Mucosa of stomach (tissue), 1 donor: ENCODE measurements around the gene LARGE1.

Source experiments
- H3K27me3 ChIP-seq: one replicate; pipeline ENCODE4 v1.7.0; 2013; ENCODE audit warnings: mild to moderate bottlenecking, low read length; ENCODE audit not compliant: control insufficient read depth, insufficient read depth
- H3K36me3 ChIP-seq: one replicate; pipeline ENCODE4 v1.7.0; 2013; ENCODE audit warnings: low read length; ENCODE audit not compliant: control insufficient read depth, insufficient read depth
- H3K4me1 ChIP-seq: one replicate; pipeline ENCODE4 v1.7.0; 2013; ENCODE audit warnings: mild to moderate bottlenecking, low read length; ENCODE audit not compliant: control insufficient read depth, insufficient read depth
- H3K4me3 ChIP-seq: one replicate; pipeline ENCODE4 v1.7.0; 2013; ENCODE audit warnings: low read length
- H3K9ac ChIP-seq: one replicate; pipeline ENCODE4 v1.7.0; 2013; ENCODE audit warnings: mild to moderate bottlenecking, low read length, moderate library complexity
- H3K9me3 ChIP-seq: one replicate; pipeline ENCODE4 v1.7.0; 2013; ENCODE audit warnings: mild to moderate bottlenecking, low read length, moderate library complexity; ENCODE audit not compliant: control insufficient read depth
- donor health status: Pancreatic carcinoma.

The LARGE1 gene

GRCh38 chr22:33776491-33776890, 143.8 kb downstream of the LARGE1 start:
- H3K4me3 ChIP-seq = no peak overlapping the region
- no peak overlapping the region for H3K9ac ChIP-seq
- no peaks in the 10 kb centered on the region for H3K27me3 ChIP-seq
- H3K4me1 ChIP-seq = peaks cover 32% of the 10 kb centered on the region
- no peaks in the 10 kb centered on the region for H3K36me3 ChIP-seq
- no peaks in the 10 kb centered on the region for H3K9me3 ChIP-seq

- Histone ChIP-seq H3K9me3 (no peaks in the 10 kb centered on the region), H3K27me3 (no peaks in the 10 kb centered on the region), H3K9ac (no peak overlapping the region), H3K4me3 (no peak overlapping the region), H3K4me1 (peaks cover 16% of the 10 kb centered on the region), H3K36me3 (no peaks in the 10 kb centered on the region)
These were observed 145.5 kb downstream of the LARGE1 start for GRCh38 chr22:33774781-33775180.

- no peak overlapping the region for H3K9ac ChIP-seq
- no peaks in the 10 kb centered on the region for H3K9me3 ChIP-seq
- no peaks in the 10 kb centered on the region for H3K4me1 ChIP-seq
These were observed 147.5 kb downstream of the LARGE1 start for GRCh38 chr22:33772745-33773144.

GRCh38 chr22:33771136-33771535, 149.1 kb downstream of the LARGE1 start:
- Histone ChIP-seq H3K4me1 (no peaks in the 10 kb centered on the region), H3K9ac (no peak overlapping the region), H3K4me3 (no peak overlapping the region), H3K27me3 (no peaks in the 10 kb centered on the region), H3K36me3 (no peaks in the 10 kb centered on the region), H3K9me3 (no peaks in the 10 kb centered on the region)

More at GRCh38 chr22:33772745-33773144, 147.5 kb downstream of the LARGE1 start:
- Histone ChIP-seq H3K36me3 (no peaks in the 10 kb centered on the region), H3K4me3 (no peak overlapping the region), H3K27me3 (no peaks in the 10 kb centered on the region)

- H3K9me3 ChIP-seq = no peaks in the 10 kb centered on the region
- no peak overlapping the region for H3K4me3 ChIP-seq
- no peaks in the 10 kb centered on the region for H3K27me3 ChIP-seq
- no peaks in the 10 kb centered on the region for H3K4me1 ChIP-seq
- no peak overlapping the region for H3K9ac ChIP-seq
- H3K36me3 ChIP-seq = no peaks in the 10 kb centered on the region
These were observed 149.6 kb downstream of the LARGE1 start for GRCh38 chr22:33770723-33771122.

- H3K27me3 ChIP-seq = no peaks in the 10 kb centered on the region
- no peaks in the 10 kb centered on the region for H3K4me1 ChIP-seq
- H3K9ac ChIP-seq = no peak overlapping the region
- H3K9me3 ChIP-seq = no peaks in the 10 kb centered on the region
- no peaks in the 10 kb centered on the region for H3K36me3 ChIP-seq
- no peak overlapping the region for H3K4me3 ChIP-seq
These were observed 154.2 kb downstream of the LARGE1 start for GRCh38 chr22:33766091-33766490.

GRCh38 chr22:33758961-33759360, 161.3 kb downstream of the LARGE1 start:
- no peaks in the 10 kb centered on the region for H3K9me3 ChIP-seq
- no peak overlapping the region for H3K4me3 ChIP-seq
- no peak overlapping the region for H3K9ac ChIP-seq
- H3K4me1 ChIP-seq = no peaks in the 10 kb centered on the region
- no peaks in the 10 kb centered on the region for H3K27me3 ChIP-seq
- no peaks in the 10 kb centered on the region for H3K36me3 ChIP-seq

GRCh38 chr22:33757802-33758483, 162.3 kb downstream of the LARGE1 start:
- no peaks in the 10 kb centered on the region for H3K4me1 ChIP-seq
- H3K9me3 ChIP-seq = no peaks in the 10 kb centered on the region
- H3K9ac ChIP-seq = no peak overlapping the region

GRCh38 chr22:33757041-33757801, 163.1 kb downstream of the LARGE1 start:
- no peaks in the 10 kb centered on the region for H3K27me3 ChIP-seq
- no peaks in the 10 kb centered on the region for H3K36me3 ChIP-seq
- H3K9ac ChIP-seq = no peak overlapping the region
- no peaks in the 10 kb centered on the region for H3K4me1 ChIP-seq
- H3K4me3 ChIP-seq = no peak overlapping the region
- H3K9me3 ChIP-seq = no peaks in the 10 kb centered on the region

More at GRCh38 chr22:33757802-33758483, 162.3 kb downstream of the LARGE1 start:
- H3K27me3 ChIP-seq = no peaks in the 10 kb centered on the region
- no peaks in the 10 kb centered on the region for H3K36me3 ChIP-seq
- no peak overlapping the region for H3K4me3 ChIP-seq

- Histone ChIP-seq H3K27me3 (no peaks in the 10 kb centered on the region), H3K4me3 (no peak overlapping the region), H3K4me1 (no peaks in the 10 kb centered on the region), H3K9ac (no peak overlapping the region), H3K36me3 (no peaks in the 10 kb centered on the region), H3K9me3 (no peaks in the 10 kb centered on the region)
These were observed 163.7 kb downstream of the LARGE1 start for GRCh38 chr22:33756508-33756949.

- Histone ChIP-seq H3K4me3 (no peak overlapping the region), H3K9ac (no peak overlapping the region), H3K4me1 (peaks cover 35% of the 10 kb centered on the region), H3K9me3 (no peaks in the 10 kb centered on the region), H3K27me3 (no peaks in the 10 kb centered on the region), H3K36me3 (no peaks in the 10 kb centered on the region)
These were observed 171.6 kb downstream of the LARGE1 start for GRCh38 chr22:33748714-33749113.

- Histone ChIP-seq H3K9me3 (no peaks in the 10 kb centered on the region), H3K4me1 (peaks cover 35% of the 10 kb centered on the region), H3K27me3 (no peaks in the 10 kb centered on the region), H3K9ac (no peak overlapping the region), H3K36me3 (no peaks in the 10 kb centered on the region), H3K4me3 (no peak overlapping the region)
These were observed 172.6 kb downstream of the LARGE1 start for GRCh38 chr22:33747576-33748180.
